NCI-H2081 (cell line): ENCODE data around the gene SLC16A2.
"Not testable (repeated sequence)": the region's sequence is repeated elsewhere in the genome, so short reads cannot be mapped to it uniquely, and the experiment has no call there.

ENCODE experiments used
- DNase-seq, 2 experiments: peaks; one replicate each; lab custom pipeline; 2025; lab: John Stamatoyannopoulos, UW

The SLC16A2 gene

GRCh38 chrX:74507191-74507590, 85.9 kb downstream of the SLC16A2 start:
- DNase-seq = no peak

- no peak for DNase-seq
These were observed 88.7 kb downstream of the SLC16A2 start for GRCh38 chrX:74509989-74510388.

GRCh38 chrX:74510401-74510800, 89.1 kb downstream of the SLC16A2 start:
- DNase-seq = no peak

GRCh38 chrX:74511704-74512103, 90.4 kb downstream of the SLC16A2 start:
- DNase-seq = no peak

GRCh38 chrX:74514384-74514783, 93.1 kb downstream of the SLC16A2 start:
- no peak for DNase-seq

- DNase-seq = no peak
These were observed 94.1 kb downstream of the SLC16A2 start for GRCh38 chrX:74515356-74515755.

GRCh38 chrX:74516013-74516412, 94.7 kb downstream of the SLC16A2 start:
- not testable (repeated sequence) for DNase-seq

GRCh38 chrX:74519870-74520269, 98.6 kb downstream of the SLC16A2 start:
- DNase-seq = no peak

- no peak for DNase-seq
These were observed 99.0 kb downstream of the SLC16A2 start for GRCh38 chrX:74520291-74520690.

- DNase-seq = no peak
These were observed 99.6 kb downstream of the SLC16A2 start for GRCh38 chrX:74520896-74521295.

GRCh38 chrX:74521961-74522751, 100.9 kb downstream of the SLC16A2 start:
- no peak for DNase-seq

GRCh38 chrX:74523224-74523623, 101.9 kb downstream of the SLC16A2 start:
- DNase-seq = no peak

- DNase-seq = no peak
These were observed 102.8 kb downstream of the SLC16A2 start for GRCh38 chrX:74523870-74524735.

GRCh38 chrX:74525116-74525515, 103.8 kb downstream of the SLC16A2 start:
- DNase-seq = no peak

GRCh38 chrX:74526764-74527163, 105.5 kb downstream of the SLC16A2 start:
- no peak for DNase-seq

- DNase-seq = no peak
These were observed 106.1 kb downstream of the SLC16A2 start for GRCh38 chrX:74527350-74527749.

GRCh38 chrX:74529311-74529710, 108.0 kb downstream of the SLC16A2 start:
- no peak for DNase-seq

GRCh38 chrX:74531081-74531480, 109.8 kb downstream of the SLC16A2 start:
- no peak for DNase-seq

- no peak for DNase-seq
These were observed 113.3 kb downstream of the SLC16A2 start for GRCh38 chrX:74534569-74535038.

GRCh38 chrX:74535086-74535407, 113.8 kb downstream of the SLC16A2 start:
- no peak for DNase-seq

GRCh38 chrX:74535408-74536151, 114.3 kb downstream of the SLC16A2 start:
- DNase-seq = peak in 1 of 2 experiments; percentile 47

GRCh38 chrX:74536152-74536831, 115.0 kb downstream of the SLC16A2 start:
- DNase-seq = peak; percentile 70 to 79
